SU-DHL-6 (cell line): ENCODE results near the gene RPS19.

ENCODE experiments used
- EZH2phosphoT487 ChIP-seq: fragments of 200-600 bp; sonication (generic), shearing (Covaris generic); conservative IDR thresholded peaks from 2 replicates; pipeline ENCODE4 v1.6.1; 2018; ENCODE audit warnings: mild to moderate bottlenecking, antibody characterized with exemption, low read length, moderate library complexity, mixed read lengths
- TF ChIP-seq, protein P1 (sequence below): fragments of 200-600 bp; sonication (generic); IDR thresholded peaks from one replicate; pipeline ENCODE4 v1.5.1; 2017; ENCODE audit warnings: antibody characterized with exemption, mild to moderate bottlenecking, low read length, moderate library complexity; ENCODE audit not compliant: insufficient read depth, poor library complexity, severe bottlenecking

DNA sequence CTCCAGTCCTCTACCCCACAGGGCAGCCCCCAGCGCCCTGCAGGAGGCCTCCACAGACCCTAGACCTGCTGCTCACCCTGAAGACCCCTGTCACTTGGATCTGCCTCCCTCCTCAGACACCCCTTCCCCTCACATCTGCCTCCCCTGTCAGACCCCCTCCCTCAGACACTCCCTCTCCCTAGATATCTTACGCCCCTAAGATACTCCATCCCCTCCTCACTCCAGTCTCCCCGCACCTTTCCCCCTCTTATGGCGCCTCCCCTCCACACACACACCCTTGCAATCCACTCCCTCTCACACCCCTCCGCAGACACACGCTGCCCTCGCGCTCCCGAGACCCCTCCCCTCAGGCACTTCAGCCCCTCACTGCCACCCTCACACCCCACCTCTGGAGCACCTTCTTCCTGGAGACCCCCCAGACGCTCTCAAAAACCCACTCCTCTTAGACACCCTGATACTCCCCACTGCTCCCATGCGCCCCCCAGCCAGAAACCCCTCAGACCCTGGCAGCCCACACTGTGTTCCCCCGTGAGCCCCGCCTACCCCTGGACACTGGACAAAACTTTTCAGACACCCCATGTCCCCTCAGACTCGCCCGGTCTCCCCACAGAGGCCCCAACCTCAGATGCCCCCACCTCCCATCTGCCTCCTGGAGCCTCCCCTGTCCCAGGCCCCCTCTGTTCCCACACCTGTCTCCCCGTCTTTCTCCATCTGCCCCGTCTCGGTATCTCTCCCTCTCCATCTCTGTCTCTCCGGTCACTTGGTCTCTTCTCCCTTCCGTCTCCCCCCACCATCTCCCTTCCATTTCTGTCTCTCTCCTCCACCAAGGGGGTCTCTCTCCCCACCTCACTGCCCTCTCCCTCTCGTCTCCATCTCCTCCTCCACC, 53.7 kb downstream of the RPS19 start:
- TF ChIP-seq, protein P1, sequence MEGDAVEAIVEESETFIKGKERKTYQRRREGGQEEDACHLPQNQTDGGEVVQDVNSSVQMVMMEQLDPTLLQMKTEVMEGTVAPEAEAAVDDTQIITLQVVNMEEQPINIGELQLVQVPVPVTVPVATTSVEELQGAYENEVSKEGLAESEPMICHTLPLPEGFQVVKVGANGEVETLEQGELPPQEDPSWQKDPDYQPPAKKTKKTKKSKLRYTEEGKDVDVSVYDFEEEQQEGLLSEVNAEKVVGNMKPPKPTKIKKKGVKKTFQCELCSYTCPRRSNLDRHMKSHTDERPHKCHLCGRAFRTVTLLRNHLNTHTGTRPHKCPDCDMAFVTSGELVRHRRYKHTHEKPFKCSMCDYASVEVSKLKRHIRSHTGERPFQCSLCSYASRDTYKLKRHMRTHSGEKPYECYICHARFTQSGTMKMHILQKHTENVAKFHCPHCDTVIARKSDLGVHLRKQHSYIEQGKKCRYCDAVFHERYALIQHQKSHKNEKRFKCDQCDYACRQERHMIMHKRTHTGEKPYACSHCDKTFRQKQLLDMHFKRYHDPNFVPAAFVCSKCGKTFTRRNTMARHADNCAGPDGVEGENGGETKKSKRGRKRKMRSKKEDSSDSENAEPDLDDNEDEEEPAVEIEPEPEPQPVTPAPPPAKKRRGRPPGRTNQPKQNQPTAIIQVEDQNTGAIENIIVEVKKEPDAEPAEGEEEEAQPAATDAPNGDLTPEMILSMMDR = no peak
- TF ChIP-seq EZH2phosphoT487 = no peak
